ENCODE measurements around the gene TDRD9.
"Not testable (repeated sequence)": the region's sequence is repeated elsewhere in the genome, so short reads cannot be mapped to it uniquely, and the experiment has no call there.

The TDRD9 gene, protein sequence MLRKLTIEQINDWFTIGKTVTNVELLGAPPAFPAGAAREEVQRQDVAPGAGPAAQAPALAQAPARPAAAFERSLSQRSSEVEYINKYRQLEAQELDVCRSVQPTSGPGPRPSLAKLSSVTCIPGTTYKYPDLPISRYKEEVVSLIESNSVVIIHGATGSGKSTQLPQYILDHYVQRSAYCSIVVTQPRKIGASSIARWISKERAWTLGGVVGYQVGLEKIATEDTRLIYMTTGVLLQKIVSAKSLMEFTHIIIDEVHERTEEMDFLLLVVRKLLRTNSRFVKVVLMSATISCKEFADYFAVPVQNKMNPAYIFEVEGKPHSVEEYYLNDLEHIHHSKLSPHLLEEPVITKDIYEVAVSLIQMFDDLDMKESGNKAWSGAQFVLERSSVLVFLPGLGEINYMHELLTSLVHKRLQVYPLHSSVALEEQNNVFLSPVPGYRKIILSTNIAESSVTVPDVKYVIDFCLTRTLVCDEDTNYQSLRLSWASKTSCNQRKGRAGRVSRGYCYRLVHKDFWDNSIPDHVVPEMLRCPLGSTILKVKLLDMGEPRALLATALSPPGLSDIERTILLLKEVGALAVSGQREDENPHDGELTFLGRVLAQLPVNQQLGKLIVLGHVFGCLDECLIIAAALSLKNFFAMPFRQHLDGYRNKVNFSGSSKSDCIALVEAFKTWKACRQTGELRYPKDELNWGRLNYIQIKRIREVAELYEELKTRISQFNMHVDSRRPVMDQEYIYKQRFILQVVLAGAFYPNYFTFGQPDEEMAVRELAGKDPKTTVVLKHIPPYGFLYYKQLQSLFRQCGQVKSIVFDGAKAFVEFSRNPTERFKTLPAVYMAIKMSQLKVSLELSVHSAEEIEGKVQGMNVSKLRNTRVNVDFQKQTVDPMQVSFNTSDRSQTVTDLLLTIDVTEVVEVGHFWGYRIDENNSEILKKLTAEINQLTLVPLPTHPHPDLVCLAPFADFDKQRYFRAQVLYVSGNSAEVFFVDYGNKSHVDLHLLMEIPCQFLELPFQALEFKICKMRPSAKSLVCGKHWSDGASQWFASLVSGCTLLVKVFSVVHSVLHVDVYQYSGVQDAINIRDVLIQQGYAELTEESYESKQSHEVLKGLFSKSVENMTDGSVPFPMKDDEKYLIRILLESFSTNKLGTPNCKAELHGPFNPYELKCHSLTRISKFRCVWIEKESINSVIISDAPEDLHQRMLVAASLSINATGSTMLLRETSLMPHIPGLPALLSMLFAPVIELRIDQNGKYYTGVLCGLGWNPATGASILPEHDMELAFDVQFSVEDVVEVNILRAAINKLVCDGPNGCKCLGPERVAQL (N-terminal part only)

DNA sequence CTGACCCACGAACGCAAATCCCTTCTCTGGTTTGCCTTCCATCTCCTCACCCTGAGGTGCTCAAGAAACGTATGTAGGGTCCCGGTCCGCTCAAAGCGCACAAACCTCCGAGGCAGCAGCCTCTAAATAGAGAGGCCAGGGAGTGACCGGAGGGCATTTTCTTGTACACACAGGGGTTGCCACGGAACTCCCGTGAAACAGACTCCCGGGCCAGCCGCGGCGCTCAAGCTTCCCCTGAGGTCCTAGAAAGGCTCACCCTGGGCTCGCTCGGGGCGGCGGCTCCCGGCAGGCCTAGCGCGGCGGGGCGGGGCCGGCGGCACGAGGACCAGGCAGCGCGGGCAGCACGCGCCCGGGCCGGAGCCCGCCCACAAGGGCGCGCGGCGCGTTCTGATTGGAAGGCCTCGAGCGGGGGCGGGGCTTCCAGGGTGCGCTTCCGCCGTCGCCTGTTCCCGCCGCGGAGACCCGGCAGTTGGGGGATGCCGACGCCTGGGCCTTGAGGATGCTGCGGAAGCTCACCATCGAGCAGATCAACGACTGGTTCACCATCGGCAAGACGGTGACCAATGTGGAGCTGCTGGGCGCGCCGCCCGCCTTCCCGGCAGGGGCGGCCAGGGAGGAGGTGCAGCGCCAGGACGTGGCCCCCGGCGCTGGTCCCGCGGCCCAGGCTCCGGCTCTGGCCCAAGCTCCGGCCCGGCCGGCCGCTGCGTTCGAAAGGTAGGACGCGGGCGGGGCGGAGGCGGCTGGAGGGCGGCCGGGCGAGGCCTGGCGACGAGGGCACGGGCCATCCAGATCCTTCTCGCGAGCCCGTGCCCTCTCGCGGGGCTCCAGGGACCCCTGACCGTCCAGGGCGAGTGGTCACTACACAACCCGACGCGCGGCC, at the start of gene TDRD9:
Gene TDRD9 (plus strand): TSS at position 446 of the 880 bp plus-strand sequence. CDS start 54 bp downstream, at position 500.
- no peak for DNase-seq (ENCODE audit: low read depth in 2 of 2)

GRCh38 chr14:103879118-103879569, 49.1 kb upstream of the TDRD9 start:
- DNase-seq (ENCODE audit: low read depth in 2 of 2) = no peak

- DNase-seq (ENCODE audit: low read depth in 2 of 2) = no peak
These were observed 48.5 kb upstream of the TDRD9 start for GRCh38 chr14:103879570-103880347.

- no peak for DNase-seq (ENCODE audit: low read depth in 2 of 2)
These were observed 47.6 kb upstream of the TDRD9 start for GRCh38 chr14:103880348-103881267.

- no peak for DNase-seq (ENCODE audit: low read depth in 2 of 2)
These were observed 46.7 kb upstream of the TDRD9 start for GRCh38 chr14:103881268-103882201.

DNA sequence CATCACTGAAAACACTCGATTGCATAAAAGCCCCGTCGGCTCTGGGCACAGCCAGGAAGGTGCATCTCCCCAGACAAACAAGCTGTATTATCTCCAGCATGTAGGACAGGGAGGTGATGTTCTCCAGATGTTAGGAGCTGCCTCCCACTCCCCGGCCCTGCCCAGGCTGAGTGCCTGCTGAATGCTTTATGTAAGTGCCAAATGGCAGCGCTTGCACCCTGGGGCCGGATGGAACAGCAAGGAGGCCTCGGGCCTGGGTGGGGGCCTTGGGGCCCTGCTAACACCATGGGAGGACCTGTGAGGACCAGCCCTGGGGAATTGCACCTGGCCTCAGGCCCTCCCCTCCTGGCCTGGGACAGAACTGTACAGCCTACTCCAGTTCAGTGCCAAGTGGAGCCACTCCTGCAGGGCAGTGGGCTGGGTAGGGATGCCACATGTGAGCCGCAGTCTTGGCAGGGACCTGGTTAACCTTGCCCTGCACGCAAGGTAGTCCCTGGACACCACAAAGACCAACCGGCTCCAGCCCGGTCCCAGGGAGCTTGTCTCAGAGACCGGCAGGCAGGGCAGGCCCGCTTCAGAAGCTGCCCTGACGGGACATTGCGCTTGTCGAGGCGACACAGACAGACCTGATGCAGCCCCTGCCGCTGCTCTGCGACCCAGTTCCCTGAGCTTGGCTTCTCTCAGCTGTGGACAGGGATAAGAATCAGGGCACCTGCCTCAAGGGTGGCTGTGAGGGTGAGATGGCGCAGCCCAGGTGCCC, 45.6 kb upstream of the TDRD9 start:
- no peak for DNase-seq (ENCODE audit: low read depth in 2 of 2)

- DNase-seq (ENCODE audit: low read depth in 2 of 2) = no peak
These were observed 45.1 kb upstream of the TDRD9 start for GRCh38 chr14:103883263-103883523.

GRCh38 chr14:103884854-103885253, 43.4 kb upstream of the TDRD9 start:
- no peak for DNase-seq (ENCODE audit: low read depth in 2 of 2)

- no peak for DNase-seq (ENCODE audit: low read depth in 2 of 2)
These were observed 42.7 kb upstream of the TDRD9 start for GRCh38 chr14:103885509-103885932.

- no peak for DNase-seq (ENCODE audit: low read depth in 2 of 2)
These were observed 41.7 kb upstream of the TDRD9 start for GRCh38 chr14:103886304-103887169.

DNA sequence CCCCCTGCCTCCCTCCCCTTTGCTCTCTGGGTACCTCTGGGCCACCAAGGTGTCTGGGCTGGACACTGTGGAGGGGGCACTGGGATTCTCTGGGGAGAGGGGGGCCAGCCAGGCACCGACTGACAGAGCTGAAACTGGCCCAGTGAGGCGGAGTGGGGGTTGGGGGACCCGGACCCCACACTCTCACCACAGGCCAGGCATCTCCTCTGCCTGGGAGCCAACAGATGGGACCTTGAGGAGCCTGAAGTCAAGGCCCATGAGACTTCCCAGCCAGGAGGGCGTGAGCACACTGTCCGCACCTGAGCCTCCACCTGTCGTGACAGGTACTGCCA, 41.1 kb upstream of the TDRD9 start:
- no peak for DNase-seq (ENCODE audit: low read depth in 2 of 2)

- no peak for DNase-seq (ENCODE audit: low read depth in 2 of 2)
These were observed 40.6 kb upstream of the TDRD9 start for GRCh38 chr14:103887557-103888115.

DNA sequence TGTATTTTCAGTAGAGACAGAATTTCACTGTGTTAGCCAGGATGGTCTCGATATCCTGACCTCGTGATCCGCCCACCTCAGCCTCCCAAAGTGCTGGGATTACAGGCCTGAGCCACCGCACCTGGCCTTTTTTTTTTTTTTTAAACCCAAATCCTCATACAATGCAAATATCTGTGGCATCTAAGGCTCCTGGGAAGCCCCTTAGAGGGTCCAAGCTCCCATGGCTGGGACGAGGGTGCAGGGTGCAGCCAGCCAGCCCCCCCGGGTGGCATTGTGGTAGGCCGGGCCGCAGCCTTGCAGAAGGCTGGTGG, 39.3 kb upstream of the TDRD9 start:
- not testable (repeated sequence) for DNase-seq (ENCODE audit: low read depth in 2 of 2)

DNA sequence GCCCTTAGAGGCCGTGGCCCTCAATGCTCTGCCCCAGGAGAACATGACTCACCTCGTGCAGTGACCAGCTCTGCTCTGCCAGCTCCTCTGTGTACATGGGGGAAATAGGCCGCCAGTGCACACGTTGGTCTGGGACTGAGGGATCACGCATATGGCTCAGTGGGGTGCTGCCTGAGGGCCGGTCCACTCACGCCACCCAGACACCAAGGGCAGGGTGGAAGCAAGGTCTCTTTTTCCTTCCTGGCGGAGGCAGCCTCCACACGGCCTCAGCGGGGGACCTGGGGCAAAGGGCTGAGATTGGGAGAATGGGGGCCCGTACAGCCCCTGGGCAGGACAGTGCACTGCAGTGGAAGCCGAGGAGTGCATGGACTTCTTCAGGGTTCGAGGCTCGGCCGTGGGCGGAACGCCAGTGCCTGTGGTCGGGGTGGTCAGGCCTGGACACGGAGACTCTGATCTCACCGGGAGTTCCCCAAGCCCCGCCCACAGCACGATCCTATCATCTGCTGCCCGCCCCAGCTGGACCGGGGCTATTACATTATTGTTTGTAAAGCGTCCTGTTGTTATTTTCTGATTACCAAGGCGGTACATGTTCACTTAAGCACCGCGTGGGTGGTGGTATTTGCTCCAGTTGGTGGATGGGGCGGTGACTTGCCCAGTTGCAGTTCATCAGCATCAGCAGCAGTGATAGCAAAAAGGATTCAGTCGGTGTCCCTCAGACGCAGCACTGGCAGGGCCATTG, 38.8 kb upstream of the TDRD9 start:
- no peak for DNase-seq (ENCODE audit: low read depth in 2 of 2)

GRCh38 chr14:103890052-103890371, 38.2 kb upstream of the TDRD9 start:
- DNase-seq (ENCODE audit: low read depth in 2 of 2) = no peak
